MM.1S (cell line): ENCODE measurements around the gene HBM.
"Not testable (repeated sequence)": the region's sequence is repeated elsewhere in the genome, so short reads cannot be mapped to it uniquely, and the experiment has no call there.

Source experiments
- DNase-seq: peaks from one replicate; pipeline ENCODE4 v3.0.0-alpha.2; 2015
- H2AFZ ChIP-seq: fragments of 300-600 bp; sonication (generic); 2 replicates; pipeline ENCODE4 v1.6.0; 2016; ENCODE audit warnings: antibody characterized with exemption, low read length
- H3F3A ChIP-seq: fragments of 300-600 bp; sonication (generic); 2 replicates; pipeline ENCODE4 v1.6.1; 2016; ENCODE audit warnings: mild to moderate bottlenecking, antibody characterized with exemption, low read length, moderate library complexity, mixed read lengths; ENCODE audit not compliant: insufficient read depth
- H3K27ac ChIP-seq: fragments of 300-600 bp; sonication (generic); 2 replicates; pipeline ENCODE4 v1.5.1; 2016; ENCODE audit warnings: mild to moderate bottlenecking, low read length
- H3K27me3 ChIP-seq: fragments of 300-600 bp; sonication (generic); replicated peaks from 2 replicates; pipeline ENCODE4 v1.6.0; 2016; ENCODE audit warnings: low read length; ENCODE audit not compliant: insufficient read depth
- H3K36me3 ChIP-seq: fragments of 300-600 bp; sonication (generic); replicated peaks from 2 replicates; pipeline ENCODE4 v1.6.1; 2016; ENCODE audit warnings: mild to moderate bottlenecking, low read length, mixed read lengths; ENCODE audit not compliant: insufficient read depth
- H3K4me1 ChIP-seq: fragments of 300-600 bp; sonication (generic); 2 replicates; pipeline ENCODE4 v1.6.1; 2016; ENCODE audit warnings: low read length, mixed read lengths
- H3K4me2 ChIP-seq: fragments of 300-600 bp; sonication (generic); 2 replicates; pipeline ENCODE4 v1.6.0; 2016; ENCODE audit warnings: low read depth, low read length
- H3K4me3 ChIP-seq: fragments of 300-600 bp; sonication (generic); 2 replicates; pipeline ENCODE4 v1.5.1; 2016; ENCODE audit warnings: low read length, mixed read lengths
- H3K79me2 ChIP-seq: fragments of 300-600 bp; sonication (generic); 2 replicates; pipeline ENCODE4 v1.6.1; 2016; ENCODE audit warnings: mixed run types, low read length, mixed read lengths
- H3K9ac ChIP-seq: fragments of 300-600 bp; sonication (generic); 2 replicates; pipeline ENCODE4 v1.6.1; 2016; ENCODE audit warnings: low read length, mixed read lengths
- H3K9me2 ChIP-seq: fragments of 300-600 bp; sonication (generic); replicated peaks from 2 replicates; pipeline ENCODE4 v1.6.1; 2016; ENCODE audit warnings: mild to moderate bottlenecking, low read length, mixed read lengths; ENCODE audit not compliant: insufficient read depth
- H3K9me3 ChIP-seq: fragments of 300-600 bp; sonication (generic); replicated peaks from 2 replicates; pipeline ENCODE4 v1.6.1; 2016; ENCODE audit warnings: mild to moderate bottlenecking, low read length, mixed read lengths; ENCODE audit not compliant: insufficient read depth
- H4K20me1 ChIP-seq: fragments of 300-600 bp; sonication (generic); 2 replicates; pipeline ENCODE4 v1.6.1; 2016; ENCODE audit warnings: mild to moderate bottlenecking, low read length, moderate library complexity, mixed read lengths; ENCODE audit not compliant: insufficient read depth
- EZH2 ChIP-seq: fragments of 300-600 bp; sonication (generic); optimal IDR thresholded peaks from 2 replicates; pipeline ENCODE3; 2017; ENCODE audit warnings: low read depth, mild to moderate bottlenecking, antibody characterized with exemption, low read length, mixed read lengths
- EZH2phosphoT487 ChIP-seq: fragments of 300-600 bp; sonication (generic); IDR thresholded peaks from 2 replicates; pipeline ENCODE4 v1.6.1; 2018; ENCODE audit warnings: antibody characterized with exemption, low read length
- TF ChIP-seq, protein P1 (sequence below): fragments of 300-600 bp; sonication (generic); IDR thresholded peaks from 2 replicates; pipeline ENCODE4 v1.5.1; 2016; ENCODE audit warnings: antibody characterized with exemption, low read length, mixed read lengths

HBM gene

DNA sequence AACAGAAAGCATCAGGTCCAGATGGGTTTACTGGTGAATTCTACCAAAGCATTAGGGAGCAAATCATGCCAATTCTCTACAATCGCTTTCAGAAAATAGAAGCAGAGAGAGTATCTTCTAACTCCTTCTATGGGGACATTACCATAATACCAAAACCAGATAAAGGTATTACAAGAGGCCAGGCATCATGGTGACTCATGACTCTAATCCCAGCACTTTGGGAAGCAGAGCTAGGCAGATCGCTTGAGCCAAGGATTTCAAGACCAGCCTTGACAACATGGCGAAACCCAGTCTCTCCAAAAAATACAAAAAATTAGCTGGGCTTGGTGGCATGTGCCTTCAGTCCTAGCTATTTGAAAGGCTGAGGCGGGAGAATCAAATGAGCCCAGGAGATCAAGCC, 37.5 kb downstream of the HBM start:
- H2AFZ ChIP-seq: no peak overlapping the region
- TF ChIP-seq, protein P1, sequence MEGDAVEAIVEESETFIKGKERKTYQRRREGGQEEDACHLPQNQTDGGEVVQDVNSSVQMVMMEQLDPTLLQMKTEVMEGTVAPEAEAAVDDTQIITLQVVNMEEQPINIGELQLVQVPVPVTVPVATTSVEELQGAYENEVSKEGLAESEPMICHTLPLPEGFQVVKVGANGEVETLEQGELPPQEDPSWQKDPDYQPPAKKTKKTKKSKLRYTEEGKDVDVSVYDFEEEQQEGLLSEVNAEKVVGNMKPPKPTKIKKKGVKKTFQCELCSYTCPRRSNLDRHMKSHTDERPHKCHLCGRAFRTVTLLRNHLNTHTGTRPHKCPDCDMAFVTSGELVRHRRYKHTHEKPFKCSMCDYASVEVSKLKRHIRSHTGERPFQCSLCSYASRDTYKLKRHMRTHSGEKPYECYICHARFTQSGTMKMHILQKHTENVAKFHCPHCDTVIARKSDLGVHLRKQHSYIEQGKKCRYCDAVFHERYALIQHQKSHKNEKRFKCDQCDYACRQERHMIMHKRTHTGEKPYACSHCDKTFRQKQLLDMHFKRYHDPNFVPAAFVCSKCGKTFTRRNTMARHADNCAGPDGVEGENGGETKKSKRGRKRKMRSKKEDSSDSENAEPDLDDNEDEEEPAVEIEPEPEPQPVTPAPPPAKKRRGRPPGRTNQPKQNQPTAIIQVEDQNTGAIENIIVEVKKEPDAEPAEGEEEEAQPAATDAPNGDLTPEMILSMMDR: no peak
- TF ChIP-seq EZH2 (no peak), EZH2phosphoT487 (no peak)
- no peak for DNase-seq
- no peaks in the 10 kb centered on the region for H3K9me2 ChIP-seq
- no peak overlapping the region for H3K4me2 ChIP-seq
- H3K4me3 ChIP-seq: no peak overlapping the region
- peaks cover 10% of the 10 kb centered on the region for H3K36me3 ChIP-seq
- no peaks in the 10 kb centered on the region for H4K20me1 ChIP-seq
- H3K4me1 ChIP-seq: 0 out of 2 replicates have a peak, but pooled peaks cover 7% of the 10 kb centered on the region
- no peak overlapping the region for H3K9ac ChIP-seq
- no peak overlapping the region for H3K27ac ChIP-seq
- peaks cover 18% of the 10 kb centered on the region for H3K79me2 ChIP-seq
- no peaks in the 10 kb centered on the region for H3K27me3 ChIP-seq
- no peaks in the 10 kb centered on the region for H3K9me3 ChIP-seq
- H3F3A ChIP-seq: peaks cover 3% of the 10 kb centered on the region; the same call in 1 of the 2 replicates

DNA sequence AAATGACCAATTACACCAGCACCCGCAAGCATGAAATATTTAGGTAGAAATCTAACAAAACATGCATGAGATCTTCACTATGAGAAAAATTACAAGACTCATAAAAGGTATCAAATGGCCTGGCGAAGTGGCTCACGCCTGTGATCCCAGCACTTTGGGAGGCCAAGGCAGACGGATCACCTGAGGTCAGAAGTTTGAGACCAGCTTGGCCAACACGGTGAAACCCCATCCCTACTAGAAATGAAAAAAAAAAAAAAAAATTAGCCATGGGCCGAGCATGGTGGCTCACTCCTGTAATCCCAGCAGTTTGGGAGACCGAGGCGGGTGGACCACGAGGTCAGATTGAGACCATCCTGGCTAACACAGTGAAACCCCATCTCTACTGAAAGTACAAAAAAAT, 38.3 kb downstream of the HBM start:
- not testable (repeated sequence) for H3K9ac ChIP-seq, H3K9me3 ChIP-seq, H3K27me3 ChIP-seq, H3K4me1 ChIP-seq, H2AFZ ChIP-seq, H4K20me1 ChIP-seq, H3K9me2 ChIP-seq, H3K4me2 ChIP-seq, H3K4me3 ChIP-seq, H3F3A ChIP-seq, H3K27ac ChIP-seq, DNase-seq
- peaks cover 23% of the 10 kb centered on the region for H3K79me2 ChIP-seq
- H3K36me3 ChIP-seq: peaks cover 10% of the 10 kb centered on the region

DNA sequence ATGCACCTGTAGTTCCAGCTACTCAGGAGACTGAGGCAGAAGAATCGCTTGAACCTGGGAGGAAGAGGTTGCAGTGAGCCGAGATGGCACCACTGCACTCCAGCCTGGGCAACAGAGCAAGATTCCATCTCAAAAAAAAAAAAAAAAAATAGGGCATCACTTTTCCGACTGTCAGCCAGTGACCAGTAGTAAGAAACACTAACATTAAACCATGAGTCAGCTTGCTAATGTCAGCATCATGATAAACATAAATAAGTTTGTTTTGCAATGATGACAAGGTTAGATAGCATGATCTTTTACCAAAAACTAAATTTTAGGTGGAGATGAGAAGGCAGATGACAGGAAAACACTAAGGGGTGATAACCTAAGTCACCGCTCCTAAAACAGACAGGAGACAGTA, 43.6 kb downstream of the HBM start:
- not testable (repeated sequence) for DNase-seq, H3K27ac ChIP-seq, H3K4me1 ChIP-seq, H2AFZ ChIP-seq, H3K9ac ChIP-seq, H3K27me3 ChIP-seq, H3K9me3 ChIP-seq, H3K9me2 ChIP-seq, H3K4me3 ChIP-seq, H3K4me2 ChIP-seq, H3F3A ChIP-seq, H4K20me1 ChIP-seq
- Histone ChIP-seq H3K79me2 (peaks cover 46% of the 10 kb centered on the region), H3K36me3 (peaks cover 12% of the 10 kb centered on the region)

DNA sequence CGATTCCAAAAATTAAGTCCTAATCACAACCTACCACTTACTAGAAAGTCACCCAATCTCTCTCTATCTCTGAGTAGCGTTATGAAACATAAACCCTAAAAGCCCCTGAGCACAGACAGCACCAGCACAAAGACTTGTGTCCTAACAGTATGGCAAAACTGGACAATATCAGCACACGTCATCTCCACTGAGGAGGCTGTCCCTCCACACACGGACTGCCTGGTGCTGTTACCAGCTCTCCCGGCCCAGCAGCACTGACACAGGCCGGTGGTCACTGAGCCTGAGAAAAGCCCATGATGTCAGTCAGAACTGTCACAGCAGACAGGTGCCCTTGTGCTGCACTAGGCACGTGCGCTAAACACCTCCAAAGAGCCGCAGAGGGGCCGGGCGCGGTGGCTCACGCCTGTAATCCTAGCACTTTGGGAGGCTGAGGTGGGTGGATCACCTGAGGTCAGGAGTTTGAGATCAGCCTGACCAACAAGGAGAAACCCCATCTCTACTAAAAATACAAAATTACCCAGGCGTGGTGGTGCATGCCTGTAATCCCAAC, 45.9 kb downstream of the HBM start:
- not testable (repeated sequence) for H3K27me3 ChIP-seq, H3F3A ChIP-seq, H4K20me1 ChIP-seq, H3K4me3 ChIP-seq, H3K9ac ChIP-seq, H3K27ac ChIP-seq, H3K4me2 ChIP-seq, DNase-seq, H2AFZ ChIP-seq, H3K9me2 ChIP-seq, H3K9me3 ChIP-seq, H3K4me1 ChIP-seq
- Histone ChIP-seq H3K36me3 (peaks cover 12% of the 10 kb centered on the region), H3K79me2 (peaks cover 58% of the 10 kb centered on the region)

DNA sequence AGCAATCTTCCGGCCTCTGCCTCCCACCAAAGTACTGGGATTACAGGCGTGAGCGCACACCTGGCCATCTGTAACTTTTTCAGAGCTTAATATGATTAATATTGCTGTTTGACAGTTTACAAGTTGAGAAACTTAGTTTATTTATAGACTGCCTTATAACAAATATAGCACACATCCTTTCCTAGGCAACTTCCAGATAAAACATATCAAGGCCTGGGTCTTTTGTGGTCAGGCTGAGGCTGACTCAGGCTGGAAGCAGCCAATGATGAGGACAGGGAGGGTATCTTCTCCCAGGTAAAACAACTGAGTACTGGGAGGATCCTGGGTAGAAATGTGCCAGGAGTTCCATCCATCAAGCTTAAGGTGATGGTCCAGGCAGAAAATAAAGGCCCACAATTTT, 47.2 kb downstream of the HBM start:
- no peak overlapping the region for H3K9ac ChIP-seq

More for the DNA sequence above, 47.2 kb downstream of the HBM start:
- Histone ChIP-seq H4K20me1 (0 out of 2 replicates have a peak, but pooled peaks cover 3% of the 10 kb centered on the region), H3K36me3 (peaks cover 10% of the 10 kb centered on the region), H3F3A (no peaks in the 10 kb centered on the region), H2AFZ (no peak overlapping the region), H3K27ac (no peak overlapping the region), H3K9me2 (no peaks in the 10 kb centered on the region), H3K4me1 (no peaks in the 10 kb centered on the region), H3K9me3 (no peaks in the 10 kb centered on the region), H3K79me2 (peaks cover 65% of the 10 kb centered on the region), H3K27me3 (no peaks in the 10 kb centered on the region), H3K4me3 (no peak overlapping the region), H3K4me2 (no peak overlapping the region)
- no peak for DNase-seq
- TF ChIP-seq EZH2phosphoT487: no peak
- no peak for TF ChIP-seq EZH2
- TF ChIP-seq, protein P1: no peak
